HG03575 (cell line): ENCODE data around the gene CAMTA1.

ENCODE experiments used
- ATAC-seq: cut with Tn5 transposase; IDR thresholded peaks from one replicate; pipeline ENCODE4 v1.9.1; 2021; ENCODE audit not compliant: unreplicated experiment, insufficient number of reproducible peaks, low FRiP score; ENCODE audit errors: extremely low read depth

The CAMTA1 gene

GRCh38 chr1:7550261-7550865 is 765.1 kb downstream of the CAMTA1 start:
- no peak for ATAC-seq

DNA sequence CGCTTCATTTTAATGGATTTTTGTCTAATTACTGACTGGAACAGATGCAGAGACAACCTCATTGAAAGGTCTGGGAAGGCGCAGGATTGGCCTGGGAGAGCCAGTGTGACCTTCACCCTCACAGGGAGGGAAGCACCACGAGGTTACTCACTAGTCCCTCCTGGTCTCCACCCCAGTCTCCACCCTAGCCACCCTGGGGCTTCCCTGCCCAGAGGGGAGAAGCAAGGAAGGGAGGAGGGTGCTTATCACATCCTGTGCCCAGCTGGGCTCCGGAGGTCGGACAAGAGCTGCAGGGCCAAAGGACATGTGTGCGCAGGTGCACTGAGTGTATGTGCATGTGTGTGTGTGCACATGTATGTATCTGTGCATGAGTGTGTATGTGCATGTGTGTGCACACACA is 765.7 kb downstream of the CAMTA1 start:
- ATAC-seq = no peak

- ATAC-seq = no peak
Observed at GRCh38 chr1:7551442-7551841, 766.2 kb downstream of the CAMTA1 start.

GRCh38 chr1:7552402-7552801 is 767.1 kb downstream of the CAMTA1 start:
- ATAC-seq = no peak

- no peak for ATAC-seq
Observed at GRCh38 chr1:7553042-7553690, 767.9 kb downstream of the CAMTA1 start.

GRCh38 chr1:7554385-7555235 is 769.4 kb downstream of the CAMTA1 start:
- ATAC-seq = no peak

- ATAC-seq = no peak
Observed at GRCh38 chr1:7555391-7556185, 770.3 kb downstream of the CAMTA1 start.

GRCh38 chr1:7557301-7557891 is 772.1 kb downstream of the CAMTA1 start:
- no peak for ATAC-seq

DNA sequence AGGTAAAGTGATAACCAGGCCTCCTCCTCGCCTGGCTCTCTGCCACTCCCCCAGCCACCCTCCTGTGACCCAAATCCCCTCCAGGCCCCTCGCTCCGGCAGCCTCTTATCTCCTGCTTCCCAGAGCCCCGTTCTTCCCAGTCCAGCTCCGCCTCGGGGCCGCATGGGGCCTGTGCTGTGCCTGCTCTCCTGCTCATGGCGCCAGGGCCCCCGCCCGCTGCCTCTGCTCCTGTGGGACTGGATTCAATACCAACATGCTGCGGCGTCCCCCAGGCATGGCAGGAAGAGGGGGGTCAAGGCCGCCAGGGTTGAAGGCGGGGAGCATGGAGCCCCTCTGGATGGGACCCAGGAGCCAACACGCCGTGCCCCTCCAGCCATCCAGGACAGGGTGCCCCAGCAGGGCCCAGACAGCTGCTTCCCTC is 772.8 kb downstream of the CAMTA1 start:
- no peak for ATAC-seq

DNA sequence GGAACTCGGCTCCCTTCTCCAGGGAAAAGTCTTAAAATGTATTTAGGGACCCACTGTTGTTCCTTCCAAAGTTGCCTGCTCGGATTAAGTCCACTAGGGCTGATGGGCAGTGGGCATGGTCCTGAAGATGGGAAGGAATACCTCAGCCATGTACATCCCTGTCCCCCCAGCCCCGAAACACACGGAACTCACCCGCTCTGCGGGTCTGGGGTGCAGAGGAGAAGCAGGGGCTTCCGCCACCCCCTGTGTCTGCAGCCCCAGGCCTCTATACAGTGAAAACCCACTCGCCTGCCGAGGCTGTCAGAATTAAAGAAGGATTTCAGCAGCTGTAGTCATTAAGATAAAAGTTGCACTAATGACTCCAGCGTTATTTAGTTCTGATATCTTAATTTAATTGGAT is 773.2 kb downstream of the CAMTA1 start:
- ATAC-seq = no peak

DNA sequence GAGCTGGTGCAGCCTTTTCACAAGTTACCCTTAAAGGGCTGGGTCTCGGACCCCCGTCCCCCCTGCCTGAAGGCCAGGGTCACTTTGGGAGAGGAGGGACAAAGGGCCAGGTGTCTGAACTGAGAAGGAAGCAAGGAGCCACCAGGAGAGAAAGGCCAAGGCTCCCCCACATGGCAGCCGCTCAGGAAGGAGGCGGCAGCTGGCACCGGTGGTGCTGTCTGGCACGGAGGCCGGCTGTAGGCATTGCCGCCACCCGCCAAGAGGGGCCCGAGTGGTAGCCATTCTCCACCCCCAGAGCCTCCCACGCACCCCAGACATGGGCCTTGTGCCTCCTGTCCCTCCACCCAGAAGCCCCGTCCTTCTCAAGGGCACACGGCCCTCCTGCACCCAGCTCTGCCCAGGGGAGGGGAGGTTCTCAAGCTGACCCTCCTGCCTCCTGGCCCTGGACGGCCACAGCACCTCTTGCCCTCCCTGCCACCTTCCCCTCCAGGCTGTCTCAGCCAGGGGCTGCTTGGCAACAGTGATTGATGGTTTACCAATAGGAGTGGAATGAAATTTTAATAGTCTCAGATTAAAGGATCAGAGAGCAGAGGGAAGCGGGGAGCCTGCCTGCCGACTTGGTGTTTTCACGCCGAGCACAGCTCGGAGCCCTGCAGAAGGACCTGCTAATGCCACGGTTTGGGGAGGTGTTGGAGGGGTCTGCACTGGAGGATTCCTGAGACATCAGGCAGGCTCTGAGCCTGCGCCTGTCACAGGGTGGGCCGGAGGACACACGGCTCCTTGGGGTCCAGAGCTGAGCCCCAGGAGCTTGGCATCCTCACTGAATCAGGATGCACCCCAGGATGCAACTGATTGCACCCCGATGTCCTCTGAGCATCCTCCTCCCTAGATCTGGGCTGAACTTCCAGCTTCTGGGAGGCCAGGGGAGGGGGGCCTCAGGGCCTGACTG is 773.9 kb downstream of the CAMTA1 start:
- ATAC-seq = no peak

- no peak for ATAC-seq
Observed at GRCh38 chr1:7560128-7560527, 774.9 kb downstream of the CAMTA1 start.

GRCh38 chr1:7560601-7561181 is 775.4 kb downstream of the CAMTA1 start:
- ATAC-seq = no peak

DNA sequence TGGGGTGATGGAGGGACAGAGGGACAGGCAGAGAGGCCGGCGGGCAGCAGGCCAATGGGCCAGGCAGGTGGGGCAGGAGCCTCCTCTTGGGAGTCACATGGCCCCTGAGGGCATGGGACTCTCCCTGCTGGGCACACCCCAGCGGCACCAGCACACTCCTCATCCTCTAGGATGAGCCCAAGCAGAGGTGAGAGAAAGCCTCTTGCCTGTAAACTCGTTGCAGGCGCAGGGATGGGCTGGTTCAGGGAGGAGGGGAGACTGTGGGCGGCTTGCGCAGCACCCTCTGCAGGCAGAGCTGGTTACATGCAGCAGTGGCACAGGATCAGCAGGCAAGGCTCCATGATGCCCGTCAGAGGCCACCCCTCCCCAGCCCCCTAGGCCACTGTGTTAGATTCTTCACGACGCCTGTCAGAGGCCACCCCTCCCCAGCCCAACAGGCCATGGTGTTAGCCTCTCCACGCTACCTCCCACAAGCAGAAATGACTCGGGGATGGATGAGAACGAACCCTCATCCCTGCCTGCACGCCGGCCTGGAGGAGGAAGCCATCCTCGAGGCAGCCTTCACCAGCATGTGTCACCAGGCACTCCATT is 776.2 kb downstream of the CAMTA1 start:
- no peak for ATAC-seq

GRCh38 chr1:7561936-7562728 is 776.9 kb downstream of the CAMTA1 start:
- ATAC-seq = no peak

DNA sequence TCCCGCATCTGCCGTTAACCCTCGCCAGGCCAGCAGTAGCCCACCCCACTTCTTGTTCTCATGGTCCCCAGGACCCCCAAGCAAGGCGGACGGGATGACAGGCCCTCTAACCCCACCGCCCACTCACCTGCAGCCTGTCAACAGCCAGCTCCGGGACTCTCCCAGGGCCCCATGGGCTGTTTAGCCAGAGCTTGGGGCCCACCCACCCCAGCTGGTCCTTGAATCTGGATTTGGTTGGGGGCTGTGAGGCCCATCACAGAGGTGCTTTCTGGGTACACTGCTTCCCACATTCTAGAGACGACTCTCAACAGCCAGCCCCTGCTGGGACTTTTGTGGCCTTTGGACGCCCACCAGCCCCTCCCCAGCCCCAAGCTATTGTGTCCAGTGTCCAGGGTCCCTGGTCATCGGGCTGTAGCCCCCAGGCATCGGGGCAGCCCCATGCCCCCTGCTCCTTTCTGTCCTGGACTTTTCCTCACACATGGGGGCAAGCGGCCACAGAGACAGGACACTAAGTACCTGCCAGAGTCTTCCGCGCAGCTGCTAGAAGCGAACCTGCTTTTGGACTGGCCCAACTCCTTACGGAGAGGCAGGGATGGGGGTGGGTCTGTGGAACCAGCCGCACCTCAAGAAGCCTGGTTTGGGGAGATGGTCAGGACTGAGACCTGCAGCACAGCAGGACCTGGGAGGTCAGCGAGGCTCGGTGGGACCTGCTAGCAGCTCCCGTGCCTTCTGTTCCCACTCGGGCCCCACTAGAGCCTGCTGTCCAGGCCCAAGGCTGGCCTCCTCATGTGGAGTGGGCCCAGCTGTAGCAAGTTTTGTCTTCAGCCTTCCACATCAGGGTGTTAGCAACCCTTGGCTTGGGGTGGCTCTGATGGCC is 777.7 kb downstream of the CAMTA1 start:
- no peak for ATAC-seq
